ENCODE results near the gene GPR18. TPM values are rescaled to one million over a fixed set of nuclear protein-coding genes. Genes with fewer than 3 reads are reported as not detected.
A peak's percentile ranks its signal among the peaks of the same experiment; 100 is the strongest.

GPR18 gene
- total and polyA plus RNA-seq, 2 of the 13 experiments (the other 11 are each of a cell fraction or from before 2014, with no cell fraction given) = not detected

DNA sequence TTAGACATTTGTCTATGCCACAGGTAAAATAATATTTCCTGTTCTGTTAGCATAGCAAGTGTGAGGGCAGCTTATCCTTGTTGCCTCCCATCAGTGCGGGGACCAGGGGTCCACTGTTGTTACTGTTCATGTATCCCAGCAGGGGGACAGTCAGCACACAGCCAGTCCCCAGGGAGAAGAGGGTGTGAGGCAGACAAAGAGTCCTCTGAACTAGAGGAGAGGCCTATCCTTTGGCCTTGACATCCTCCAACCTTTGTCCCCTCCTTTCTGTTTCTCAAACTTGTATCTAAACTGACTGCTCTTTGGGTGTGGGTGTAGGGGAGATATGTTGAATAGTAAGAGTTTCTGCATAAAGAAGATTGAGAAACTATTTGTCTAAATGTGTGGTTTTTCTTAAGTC lies 2.9 kb upstream of the GPR18 start (continued):
- TF ChIP-seq HNF4G (IDR thresholded peaks at IDR 0.05; ENCODE audit: borderline replicate concordance, low read depth, low read length) (peak; percentile 65), HNF4G (CRISPR knock-in tag; IDR thresholded peaks at IDR 0.05; ENCODE audit: borderline replicate concordance, low read depth) (no peak), ESRRA (CRISPR knock-in tag; IDR thresholded peaks at IDR 0.05; ENCODE audit: low read depth) (no peak), KDM2A (CRISPR knock-in tag; IDR thresholded peaks at IDR 0.05; ENCODE audit: borderline replicate concordance, low read depth) (no peak), ELF1 (CRISPR knock-in tag; IDR thresholded peaks at IDR 0.05) (no peak), ZNF224 (CRISPR knock-in tag; IDR thresholded peaks at IDR 0.05) (no peak), ZNF326 (CRISPR knock-in tag; IDR thresholded peaks at IDR 0.05; ENCODE audit: borderline replicate concordance) (no peak), ZNF44 (CRISPR knock-in tag; IDR thresholded peaks at IDR 0.05) (no peak), SOX6 (IDR thresholded peaks at IDR 0.05) (no peak), SOX6 (CRISPR knock-in tag; IDR thresholded peaks at IDR 0.05) (peak; percentile 59), HDAC2 (CRISPR knock-in tag; IDR thresholded peaks at IDR 0.05) (0 out of 2 replicates have a peak, but pooled peaks have one; percentile 26), ZNF337 (CRISPR knock-in tag; IDR thresholded peaks at IDR 0.05; ENCODE audit: borderline replicate concordance, low read depth) (no peak), SRSF4 (IDR thresholded peaks at IDR 0.05; ENCODE audit: low read depth, low read length, poor library complexity, severe bottlenecking) (no peak), ZNF335 (CRISPR knock-in tag; IDR thresholded peaks at IDR 0.05) (no peak), ZNF530 (CRISPR knock-in tag; IDR thresholded peaks at IDR 0.05; ENCODE audit: low read depth) (no peak)
- TF ChIP-seq, protein P1, sequence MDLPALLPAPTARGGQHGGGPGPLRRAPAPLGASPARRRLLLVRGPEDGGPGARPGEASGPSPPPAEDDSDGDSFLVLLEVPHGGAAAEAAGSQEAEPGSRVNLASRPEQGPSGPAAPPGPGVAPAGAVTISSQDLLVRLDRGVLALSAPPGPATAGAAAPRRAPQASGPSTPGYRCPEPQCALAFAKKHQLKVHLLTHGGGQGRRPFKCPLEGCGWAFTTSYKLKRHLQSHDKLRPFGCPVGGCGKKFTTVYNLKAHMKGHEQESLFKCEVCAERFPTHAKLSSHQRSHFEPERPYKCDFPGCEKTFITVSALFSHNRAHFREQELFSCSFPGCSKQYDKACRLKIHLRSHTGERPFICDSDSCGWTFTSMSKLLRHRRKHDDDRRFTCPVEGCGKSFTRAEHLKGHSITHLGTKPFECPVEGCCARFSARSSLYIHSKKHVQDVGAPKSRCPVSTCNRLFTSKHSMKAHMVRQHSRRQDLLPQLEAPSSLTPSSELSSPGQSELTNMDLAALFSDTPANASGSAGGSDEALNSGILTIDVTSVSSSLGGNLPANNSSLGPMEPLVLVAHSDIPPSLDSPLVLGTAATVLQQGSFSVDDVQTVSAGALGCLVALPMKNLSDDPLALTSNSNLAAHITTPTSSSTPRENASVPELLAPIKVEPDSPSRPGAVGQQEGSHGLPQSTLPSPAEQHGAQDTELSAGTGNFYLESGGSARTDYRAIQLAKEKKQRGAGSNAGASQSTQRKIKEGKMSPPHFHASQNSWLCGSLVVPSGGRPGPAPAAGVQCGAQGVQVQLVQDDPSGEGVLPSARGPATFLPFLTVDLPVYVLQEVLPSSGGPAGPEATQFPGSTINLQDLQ (CRISPR knock-in tag; IDR thresholded peaks at IDR 0.05) = no peak
- TF ChIP-seq, protein P2, sequence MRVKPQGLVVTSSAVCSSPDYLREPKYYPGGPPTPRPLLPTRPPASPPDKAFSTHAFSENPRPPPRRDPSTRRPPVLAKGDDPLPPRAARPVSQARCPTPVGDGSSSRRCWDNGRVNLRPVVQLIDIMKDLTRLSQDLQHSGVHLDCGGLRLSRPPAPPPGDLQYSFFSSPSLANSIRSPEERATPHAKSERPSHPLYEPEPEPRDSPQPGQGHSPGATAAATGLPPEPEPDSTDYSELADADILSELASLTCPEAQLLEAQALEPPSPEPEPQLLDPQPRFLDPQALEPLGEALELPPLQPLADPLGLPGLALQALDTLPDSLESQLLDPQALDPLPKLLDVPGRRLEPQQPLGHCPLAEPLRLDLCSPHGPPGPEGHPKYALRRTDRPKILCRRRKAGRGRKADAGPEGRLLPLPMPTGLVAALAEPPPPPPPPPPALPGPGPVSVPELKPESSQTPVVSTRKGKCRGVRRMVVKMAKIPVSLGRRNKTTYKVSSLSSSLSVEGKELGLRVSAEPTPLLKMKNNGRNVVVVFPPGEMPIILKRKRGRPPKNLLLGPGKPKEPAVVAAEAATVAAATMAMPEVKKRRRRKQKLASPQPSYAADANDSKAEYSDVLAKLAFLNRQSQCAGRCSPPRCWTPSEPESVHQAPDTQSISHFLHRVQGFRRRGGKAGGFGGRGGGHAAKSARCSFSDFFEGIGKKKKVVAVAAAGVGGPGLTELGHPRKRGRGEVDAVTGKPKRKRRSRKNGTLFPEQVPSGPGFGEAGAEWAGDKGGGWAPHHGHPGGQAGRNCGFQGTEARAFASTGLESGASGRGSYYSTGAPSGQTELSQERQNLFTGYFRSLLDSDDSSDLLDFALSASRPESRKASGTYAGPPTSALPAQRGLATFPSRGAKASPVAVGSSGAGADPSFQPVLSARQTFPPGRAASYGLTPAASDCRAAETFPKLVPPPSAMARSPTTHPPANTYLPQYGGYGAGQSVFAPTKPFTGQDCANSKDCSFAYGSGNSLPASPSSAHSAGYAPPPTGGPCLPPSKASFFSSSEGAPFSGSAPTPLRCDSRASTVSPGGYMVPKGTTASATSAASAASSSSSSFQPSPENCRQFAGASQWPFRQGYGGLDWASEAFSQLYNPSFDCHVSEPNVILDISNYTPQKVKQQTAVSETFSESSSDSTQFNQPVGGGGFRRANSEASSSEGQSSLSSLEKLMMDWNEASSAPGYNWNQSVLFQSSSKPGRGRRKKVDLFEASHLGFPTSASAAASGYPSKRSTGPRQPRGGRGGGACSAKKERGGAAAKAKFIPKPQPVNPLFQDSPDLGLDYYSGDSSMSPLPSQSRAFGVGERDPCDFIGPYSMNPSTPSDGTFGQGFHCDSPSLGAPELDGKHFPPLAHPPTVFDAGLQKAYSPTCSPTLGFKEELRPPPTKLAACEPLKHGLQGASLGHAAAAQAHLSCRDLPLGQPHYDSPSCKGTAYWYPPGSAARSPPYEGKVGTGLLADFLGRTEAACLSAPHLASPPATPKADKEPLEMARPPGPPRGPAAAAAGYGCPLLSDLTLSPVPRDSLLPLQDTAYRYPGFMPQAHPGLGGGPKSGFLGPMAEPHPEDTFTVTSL (CRISPR knock-in tag; IDR thresholded peaks at IDR 0.05; ENCODE audit: borderline replicate concordance) = no peak
- TF ChIP-seq, protein P3, sequence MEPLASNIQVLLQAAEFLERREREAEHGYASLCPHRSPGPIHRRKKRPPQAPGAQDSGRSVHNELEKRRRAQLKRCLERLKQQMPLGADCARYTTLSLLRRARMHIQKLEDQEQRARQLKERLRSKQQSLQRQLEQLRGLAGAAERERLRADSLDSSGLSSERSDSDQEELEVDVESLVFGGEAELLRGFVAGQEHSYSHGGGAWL (CRISPR knock-in tag; IDR thresholded peaks at IDR 0.05) = no peak
- TF ChIP-seq, protein P4, sequence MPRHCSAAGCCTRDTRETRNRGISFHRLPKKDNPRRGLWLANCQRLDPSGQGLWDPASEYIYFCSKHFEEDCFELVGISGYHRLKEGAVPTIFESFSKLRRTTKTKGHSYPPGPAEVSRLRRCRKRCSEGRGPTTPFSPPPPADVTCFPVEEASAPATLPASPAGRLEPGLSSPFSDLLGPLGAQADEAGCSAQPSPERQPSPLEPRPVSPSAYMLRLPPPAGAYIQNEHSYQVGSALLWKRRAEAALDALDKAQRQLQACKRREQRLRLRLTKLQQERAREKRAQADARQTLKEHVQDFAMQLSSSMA (CRISPR knock-in tag; IDR thresholded peaks at IDR 0.05) = no peak
- TF ChIP-seq, protein P5, sequence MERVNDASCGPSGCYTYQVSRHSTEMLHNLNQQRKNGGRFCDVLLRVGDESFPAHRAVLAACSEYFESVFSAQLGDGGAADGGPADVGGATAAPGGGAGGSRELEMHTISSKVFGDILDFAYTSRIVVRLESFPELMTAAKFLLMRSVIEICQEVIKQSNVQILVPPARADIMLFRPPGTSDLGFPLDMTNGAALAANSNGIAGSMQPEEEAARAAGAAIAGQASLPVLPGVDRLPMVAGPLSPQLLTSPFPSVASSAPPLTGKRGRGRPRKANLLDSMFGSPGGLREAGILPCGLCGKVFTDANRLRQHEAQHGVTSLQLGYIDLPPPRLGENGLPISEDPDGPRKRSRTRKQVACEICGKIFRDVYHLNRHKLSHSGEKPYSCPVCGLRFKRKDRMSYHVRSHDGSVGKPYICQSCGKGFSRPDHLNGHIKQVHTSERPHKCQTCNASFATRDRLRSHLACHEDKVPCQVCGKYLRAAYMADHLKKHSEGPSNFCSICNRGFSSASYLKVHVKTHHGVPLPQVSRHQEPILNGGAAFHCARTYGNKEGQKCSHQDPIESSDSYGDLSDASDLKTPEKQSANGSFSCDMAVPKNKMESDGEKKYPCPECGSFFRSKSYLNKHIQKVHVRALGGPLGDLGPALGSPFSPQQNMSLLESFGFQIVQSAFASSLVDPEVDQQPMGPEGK (CRISPR knock-in tag; IDR thresholded peaks at IDR 0.05) = 0 out of 2 replicates have a peak, but pooled peaks have one; percentile 22
